GM12892 (cell line): ENCODE measurements around the gene SLC17A1.

ENCODE experiments used
- POLR2A ChIP-seq: IDR thresholded peaks from 2 replicates; pipeline ENCODE4 v1.6.1; 2011; ENCODE audit warnings: low read depth, low read length, control low read depth
- POLR2AphosphoS5 ChIP-seq: IDR thresholded peaks from 2 replicates; pipeline ENCODE4 v1.6.1; 2011; ENCODE audit warnings: low read depth, low read length, control low read depth

DNA sequence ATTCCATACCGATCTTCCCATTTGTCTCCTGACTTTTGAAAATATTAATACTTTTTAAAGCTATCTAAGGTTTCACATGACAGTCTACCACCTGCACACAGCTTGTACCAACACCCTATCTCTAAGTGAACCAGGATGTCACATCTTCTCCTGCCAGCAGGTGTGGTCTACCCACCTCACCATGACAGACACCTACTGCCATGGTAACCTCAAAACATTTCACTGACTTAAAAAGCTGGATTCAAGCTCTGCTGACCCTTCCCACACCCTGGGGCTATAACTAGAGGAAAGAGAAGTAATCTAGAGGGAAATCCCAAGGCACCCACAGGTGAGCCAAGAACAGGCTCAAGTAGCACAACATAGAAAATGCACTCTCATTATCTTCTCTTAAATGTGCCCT is 41.0 kb upstream of the SLC17A1 start:
- TF ChIP-seq POLR2A (no peak), POLR2AphosphoS5 (no peak)
